ENCODE data around the gene ZNF398.
A peak's percentile ranks its signal among the peaks of the same experiment; 100 is the strongest.

ZNF398 gene

GRCh38 chr7:149150981-149151380 lies 3.7 kb downstream of the ZNF398 start:
- no peak for DNase-seq

- DNase-seq: no peak
Observed at GRCh38 chr7:149153346-149153745, 6.1 kb downstream of the ZNF398 start.

- DNase-seq: no peak
Observed at GRCh38 chr7:149154056-149154455, 6.8 kb downstream of the ZNF398 start.

- no peak for DNase-seq
Observed at GRCh38 chr7:149156898-149157297, 9.6 kb downstream of the ZNF398 start.

GRCh38 chr7:149161241-149161848 lies 14.1 kb downstream of the ZNF398 start:
- no peak for DNase-seq

- DNase-seq: no peak
Observed at GRCh38 chr7:149166142-149166541, 18.9 kb downstream of the ZNF398 start.

DNA sequence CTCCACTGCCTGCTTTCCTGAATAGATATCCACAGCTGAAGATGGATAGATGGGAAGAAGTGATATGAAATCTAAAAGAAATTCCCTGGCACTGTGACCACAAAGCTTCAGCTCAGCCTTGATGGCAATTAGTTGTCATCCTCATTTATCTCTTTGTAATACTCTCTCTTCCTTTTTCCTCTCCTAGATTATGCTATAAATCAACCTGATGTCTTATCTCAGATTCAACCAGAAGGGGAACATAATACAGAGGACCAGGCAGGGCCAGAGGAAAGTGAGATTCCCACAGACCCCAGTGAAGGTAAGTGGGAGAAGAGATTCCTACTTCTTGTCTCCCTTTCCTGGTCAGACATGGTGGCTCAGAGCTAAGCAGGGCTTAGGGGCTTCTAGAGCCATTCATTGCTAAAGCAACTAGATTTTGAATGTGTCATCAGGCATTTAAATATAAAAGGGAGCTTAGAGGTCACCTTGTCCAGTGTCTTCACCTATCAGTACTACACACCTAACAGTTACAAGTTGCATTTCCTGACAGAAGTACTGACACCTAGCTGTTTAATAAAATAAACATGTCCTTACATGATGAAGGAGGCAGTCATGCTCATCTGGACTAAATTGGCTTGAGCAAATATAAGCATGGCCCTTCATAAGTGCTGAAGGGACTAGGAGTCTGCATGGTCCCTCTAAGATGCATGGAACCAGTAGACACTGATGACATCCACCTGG lies 19.5 kb downstream of the ZNF398 start:
- DNase-seq: no peak

DNA sequence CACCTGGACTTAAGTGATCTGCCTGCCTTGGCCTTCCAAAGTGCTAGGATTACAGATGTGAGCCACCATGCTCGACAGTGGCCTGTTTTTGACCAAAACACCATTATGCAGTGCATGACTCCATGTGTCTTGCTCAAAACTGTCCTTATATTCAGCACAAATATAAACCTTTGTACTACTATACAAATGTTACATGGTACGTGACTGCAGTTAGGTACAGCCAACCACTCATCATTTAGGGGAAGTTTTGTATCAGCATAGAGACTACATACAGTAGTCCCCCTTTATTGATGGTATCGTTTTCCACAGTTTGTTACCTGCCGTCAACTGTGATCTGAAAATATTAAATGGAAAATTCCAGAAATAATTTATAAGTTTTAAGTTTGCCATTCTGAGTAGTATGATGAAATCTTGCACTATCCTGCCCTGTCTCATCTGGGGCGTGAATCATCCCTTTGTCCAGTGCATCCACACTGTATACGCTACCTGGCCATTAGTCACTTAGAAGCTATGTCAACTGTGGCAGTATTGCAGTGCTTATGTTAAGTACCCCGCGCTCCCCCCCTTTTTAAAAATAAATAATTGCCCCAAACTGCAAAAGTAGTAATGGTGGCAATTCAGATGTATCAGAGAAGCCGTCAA lies 24.8 kb downstream of the ZNF398 start:
- no peak for DNase-seq

DNA sequence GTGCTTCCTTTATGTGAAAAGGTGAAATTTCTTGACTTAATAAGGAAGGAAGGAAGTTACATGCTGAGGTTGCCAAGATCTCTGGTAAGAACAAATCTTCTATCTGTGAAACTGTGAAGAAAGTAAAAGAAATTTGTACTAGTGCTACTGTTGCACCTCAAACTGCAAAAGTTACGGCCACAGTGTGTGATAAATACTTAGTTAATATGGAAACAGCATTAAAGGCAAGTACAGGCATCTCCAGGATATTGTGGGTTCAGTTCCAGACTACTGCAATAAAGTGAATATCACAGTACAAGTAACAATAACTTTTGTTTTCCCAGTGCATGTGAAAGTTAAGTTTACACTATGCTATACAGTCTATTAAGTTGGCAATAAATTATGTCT lies 25.3 kb downstream of the ZNF398 start:
- DNase-seq: no peak

- no peak for DNase-seq
Observed at GRCh38 chr7:149175150-149175549, 27.9 kb downstream of the ZNF398 start.

- DNase-seq: no peak
Observed at GRCh38 chr7:149179241-149179640, 32.0 kb downstream of the ZNF398 start.

GRCh38 chr7:149180722-149181449 lies 33.6 kb downstream of the ZNF398 start:
- no peak for DNase-seq

DNA sequence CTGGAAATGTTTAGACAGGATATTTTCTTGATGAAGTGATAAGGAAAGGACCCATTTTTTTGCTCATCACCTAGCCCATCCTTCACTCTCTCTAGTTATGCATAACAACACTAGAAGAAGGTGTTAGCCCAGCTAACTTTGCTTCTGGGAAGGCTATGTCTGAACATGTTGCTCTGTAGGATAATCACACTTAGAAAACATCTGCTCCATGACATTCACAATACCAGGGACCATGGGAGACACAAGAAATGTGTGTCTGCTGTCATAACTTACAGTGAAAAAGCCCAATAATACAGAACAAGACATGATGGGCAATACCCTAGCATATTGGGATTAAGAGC lies 34.2 kb downstream of the ZNF398 start:
- no peak for DNase-seq

DNA sequence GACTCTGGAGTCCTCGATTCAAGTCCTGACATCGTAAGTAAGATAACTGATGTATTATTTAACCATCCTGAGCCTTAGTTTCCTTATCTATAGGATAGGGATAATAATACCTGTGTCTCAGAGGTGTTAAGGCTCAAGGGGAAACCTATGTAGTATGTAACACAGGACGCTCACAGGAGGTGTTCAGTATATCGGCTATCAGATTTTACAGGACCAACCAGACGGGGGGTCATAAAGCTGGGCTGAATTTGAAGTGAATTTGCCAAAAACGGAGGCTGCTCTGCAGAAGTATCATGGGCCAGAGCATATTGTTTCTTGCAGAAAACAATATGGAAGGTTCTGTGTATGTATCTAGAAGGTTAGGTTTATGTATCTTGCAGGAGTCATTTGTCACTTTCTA lies 37.0 kb downstream of the ZNF398 start:
- DNase-seq: no peak

GRCh38 chr7:149188213-149188612 lies 41.0 kb downstream of the ZNF398 start:
- no peak for DNase-seq

DNA sequence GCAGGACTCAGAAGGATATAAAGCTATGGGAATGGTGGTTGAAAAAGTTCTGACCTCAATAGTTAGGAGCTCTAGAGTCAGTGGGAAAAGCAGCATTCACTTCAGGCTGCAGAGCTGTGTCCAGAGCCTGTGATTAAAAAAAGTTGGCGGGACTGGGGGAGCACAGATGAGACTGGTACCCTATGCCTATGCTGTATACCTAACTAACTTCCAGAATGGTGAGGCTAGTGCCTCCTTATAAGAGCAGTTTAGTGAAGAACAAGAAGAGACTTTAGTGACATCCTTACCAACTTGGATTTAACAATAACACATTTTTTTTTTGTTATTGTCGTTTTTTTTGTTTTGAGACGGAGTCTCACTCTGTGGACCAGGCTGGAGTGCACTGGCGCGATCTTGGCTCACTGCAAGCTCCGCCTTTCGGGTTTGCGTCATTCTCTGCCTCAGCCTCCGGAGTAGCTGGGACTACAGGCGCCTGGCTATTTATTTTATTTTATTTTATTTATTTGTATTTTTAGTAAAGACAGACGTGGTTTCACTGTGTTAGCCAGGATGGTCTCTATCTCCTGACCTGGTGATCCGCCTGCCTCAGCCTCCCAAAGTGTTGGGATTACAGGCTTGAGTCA lies 41.5 kb downstream of the ZNF398 start:
- DNase-seq: peak; percentile 26

- DNase-seq: no peak
Observed at GRCh38 chr7:149191851-149192250, 44.6 kb downstream of the ZNF398 start.

- DNase-seq: no peak
Observed at GRCh38 chr7:149194799-149195179, 47.5 kb downstream of the ZNF398 start.

- peak; percentile 83 for DNase-seq
Observed at GRCh38 chr7:149195180-149196150, 48.2 kb downstream of the ZNF398 start, which contains the start of gene ZNF282. ZNF282 (plus strand) TSS chr7:149195546; CDS start chr7:149195590, 44 bp downstream.

DNA sequence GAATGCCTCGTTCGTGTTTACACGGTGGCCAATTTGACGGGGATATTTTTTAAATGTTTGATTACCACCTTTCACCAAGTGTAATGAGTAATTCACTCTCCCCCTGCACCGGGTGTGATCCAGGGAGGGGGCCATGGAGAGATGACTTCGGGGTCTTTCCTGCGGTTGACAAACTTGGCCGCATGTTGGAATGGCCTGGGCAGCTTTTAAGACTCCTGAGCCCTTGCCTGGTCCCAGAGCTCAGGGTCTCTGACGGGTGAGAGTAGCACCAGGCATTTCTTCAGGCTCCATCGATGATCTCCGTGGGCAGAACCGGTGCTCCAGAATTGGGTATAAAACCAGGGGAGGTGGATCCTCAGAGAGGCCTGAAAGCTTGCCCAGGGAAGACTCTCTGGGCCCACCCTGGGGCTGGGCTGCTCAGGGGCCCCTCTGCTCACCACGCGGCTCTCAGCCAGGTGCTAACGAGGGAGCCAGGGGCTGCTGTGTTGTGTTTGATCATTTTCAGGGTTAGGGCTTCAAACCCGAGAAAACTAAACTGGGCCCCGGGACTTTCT lies 49.0 kb downstream of the ZNF398 start:
- DNase-seq: no peak

GRCh38 chr7:149196705-149197171 lies 49.5 kb downstream of the ZNF398 start:
- no peak for DNase-seq

GRCh38 chr7:149197675-149198074 lies 50.4 kb downstream of the ZNF398 start:
- no peak for DNase-seq

Data from NCI-H2227 treated with DMSO at 0.1 percent for 48 hours (cell line).